ENCODE results near the gene PATZ1. TPM values are rescaled to one million over a fixed set of nuclear protein-coding genes. Genes with fewer than 3 reads are reported as not detected.

PATZ1 gene
- total and polyA plus RNA-seq, 9 of the 15 experiments (the other 6 are each of a cell fraction or from before 2014, with no cell fraction given) = 0.63 to 7.8 (median 4.2) TPM

DNA sequence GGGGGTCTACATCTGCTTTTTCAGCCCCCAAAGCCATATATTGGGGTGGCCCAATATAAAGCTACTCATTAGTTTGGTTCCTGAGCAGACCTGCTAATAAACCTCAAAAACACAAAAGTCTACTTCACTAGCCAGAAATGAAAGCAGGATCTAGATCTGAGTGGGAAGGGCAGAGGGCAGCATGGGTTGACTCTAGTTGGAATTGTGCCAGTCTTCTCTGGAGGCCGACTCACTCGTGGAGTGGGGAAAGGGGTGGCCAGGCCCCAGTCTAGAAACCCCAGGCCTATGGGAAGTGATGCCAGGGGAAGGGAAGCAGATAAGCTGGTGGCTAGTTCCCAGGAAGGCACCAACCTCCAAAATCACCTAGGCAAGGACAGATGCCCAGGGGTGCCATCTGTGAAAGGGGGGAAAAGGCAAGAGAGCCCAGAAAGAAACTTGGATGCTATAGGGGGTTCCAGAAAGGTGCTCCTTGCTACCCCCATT is 5.3 kb downstream of the PATZ1 start:
- CTCF ChIA-PET (ENCODE audit: low intra/inter-chr PET ratio) = no interaction called here
- no TSS peak for BruUV-seq (replicated peaks)
- Histone ChIP-seq H3K4me2 (ENCODE audit: insufficient read depth, low read length) (no peak overlapping the region), H4K20me1 (replicated peaks; ENCODE audit: control insufficient read depth, insufficient read depth, low read length) (no peaks in the 10 kb centered on the region), H3K79me2 (ENCODE audit: control insufficient read depth, insufficient read depth, low read length) (peaks cover 3% of the 10 kb centered on the region; the same call in 2 of the 3 replicates), H3K27ac (ENCODE audit: extremely low read depth, low read depth, low read length) (no peak overlapping the region), H3K9me3 (replicated peaks; ENCODE audit: control insufficient read depth, insufficient read depth, low read depth, low read length) (no peaks in the 10 kb centered on the region), H3K9me1 (ENCODE audit: control insufficient read depth, insufficient read depth, low read length) (no peaks in the 10 kb centered on the region), H2AFZ (ENCODE audit: low read depth, low read length) (no peak overlapping the region), H3K4me3 (no peak overlapping the region), H3K27me3 (ENCODE audit: control insufficient read depth in 2 of 2, insufficient read depth in 2 of 2, low read length in 2 of 2) (no peaks in the 10 kb centered on the region), H3K9ac (ENCODE audit: insufficient read depth in 1 of 2, low read depth in 2 of 2, low read length in 2 of 2) (no peak overlapping the region), H3K36me3 (ENCODE audit: control insufficient read depth, insufficient read depth, low read length) (peaks cover 31% of the 10 kb centered on the region; the same call in 2 of the 3 replicates), H3K4me1 (replicated peaks in 1 of 2; ENCODE audit: control insufficient read depth in 2 of 2, insufficient read depth in 2 of 2, low read length in 2 of 2) (peaks cover 2 to 29% of the 10 kb centered on the region in 2 experiments; a peak in 4 of 5 replicates)
- DNase-seq (ENCODE audit: extremely low read depth in 1 of 4, low spot score in 3 of 4) (no peak), FAIRE-seq (no peak), ATAC-seq (no peak)
- in situ Hi-C loops (cut with MboI) (no loop called here), intact Hi-C loops (cut with micrococcal nuclease) (no loop called here)
- TF ChIP-seq NFIC (IDR thresholded peaks at IDR 0.05) (0 out of 2 replicates have a peak, but pooled peaks have one; percentile 7), FOXJ2 (tag; IDR thresholded peaks at IDR 0.05) (no peak)
- POLR2A ChIA-PET = interaction anchor here (0.6 to 0.7 kb wide), 2 partner anchors 48 to 147 kb away, joined by 3 read pairs; partner anchors contain the start of gene PIK3IP1
- WGBS (ENCODE audit: insufficient coverage, low coverage, missing lambda C conversion rate) = 67% methylated on average over 2 of the region's 2 CpGs

DNA sequence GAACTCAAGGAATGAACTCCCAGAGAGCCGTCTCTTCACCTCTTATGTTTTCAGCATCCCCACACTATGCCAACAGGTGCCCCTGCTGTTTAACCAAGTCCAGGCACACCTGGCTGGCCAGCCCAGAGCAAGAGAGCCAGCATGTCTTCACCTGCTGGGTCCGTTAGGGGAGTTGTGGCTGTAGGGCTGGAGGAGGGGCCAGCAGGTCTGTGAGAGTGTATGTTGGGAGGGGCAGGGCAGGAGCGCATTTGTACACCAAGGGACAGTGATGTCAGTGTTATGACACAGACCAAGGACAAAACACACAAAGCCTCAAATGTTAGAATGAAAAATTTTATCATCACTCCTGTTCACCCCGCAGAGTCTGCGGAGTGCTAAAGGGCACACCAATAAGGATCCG is 5.8 kb downstream of the PATZ1 start:
- intact Hi-C loops (cut with micrococcal nuclease) = no loop called here
- H3K4me3 ChIP-seq = no peak overlapping the region
- H4K20me1 ChIP-seq (replicated peaks; ENCODE audit: control insufficient read depth, insufficient read depth, low read length) = no peaks in the 10 kb centered on the region
- ATAC-seq (no peak), DNase-seq (ENCODE audit: extremely low read depth in 1 of 4, low spot score in 3 of 4) (no peak), FAIRE-seq (no peak)
- H3K4me1 ChIP-seq (replicated peaks in 1 of 2; ENCODE audit: control insufficient read depth in 2 of 2, insufficient read depth in 2 of 2, low read length in 2 of 2) = peaks cover 2 to 25% of the 10 kb centered on the region in 2 experiments; a peak in 4 of 5 replicates
- H3K9ac ChIP-seq (ENCODE audit: insufficient read depth in 1 of 2, low read depth in 2 of 2, low read length in 2 of 2) = no peak overlapping the region
- no peaks in the 10 kb centered on the region for H3K9me3 ChIP-seq (replicated peaks; ENCODE audit: control insufficient read depth, insufficient read depth, low read depth, low read length)
- no peaks in the 10 kb centered on the region for H3K27me3 ChIP-seq (ENCODE audit: control insufficient read depth in 2 of 2, insufficient read depth in 2 of 2, low read length in 2 of 2)
- WGBS (ENCODE audit: insufficient coverage, low coverage, missing lambda C conversion rate) = 71% methylated on average over 6 of the region's 6 CpGs
- H3K4me2 ChIP-seq (ENCODE audit: insufficient read depth, low read length) = no peak overlapping the region
- POLR2A ChIA-PET = interaction anchor here (0.6 to 1.4 kb wide), 2 partner anchors 22 to 147 kb away, joined by 3 to 5 read pairs; no protein-coding TSS in a partner anchor
- CTCF ChIA-PET (ENCODE audit: low intra/inter-chr PET ratio) = no interaction called here
- peaks cover 3% of the 10 kb centered on the region; the same call in 2 of the 3 replicates for H3K79me2 ChIP-seq (ENCODE audit: control insufficient read depth, insufficient read depth, low read length)
- no peak overlapping the region for H2AFZ ChIP-seq (ENCODE audit: low read depth, low read length)
- peaks cover 36% of the 10 kb centered on the region; the same call in 2 of the 3 replicates for H3K36me3 ChIP-seq (ENCODE audit: control insufficient read depth, insufficient read depth, low read length)
- BruUV-seq (replicated peaks) = no TSS peak
- no peak overlapping the region for H3K27ac ChIP-seq (ENCODE audit: extremely low read depth, low read depth, low read length)
- H3K9me1 ChIP-seq (ENCODE audit: control insufficient read depth, insufficient read depth, low read length) = no peaks in the 10 kb centered on the region
- in situ Hi-C loops (cut with MboI) = no loop called here
- TF ChIP-seq KDM4B (IDR thresholded peaks at IDR 0.05; ENCODE audit: borderline replicate concordance in 2 of 2, low read depth in 1 of 2) = no peak
- no peak for TF ChIP-seq SOX6 (IDR thresholded peaks at IDR 0.05)
- no peak for TF ChIP-seq ZNF778 (CRISPR knock-in tag; IDR thresholded peaks at IDR 0.05)
- TF ChIP-seq ZNF699 (CRISPR knock-in tag; IDR thresholded peaks at IDR 0.05; ENCODE audit: insufficient replicate concordance) = no peak
- no peak for TF ChIP-seq POLR2B (IDR thresholded peaks at IDR 0.05; ENCODE audit: low read depth, partially characterized antibody)
- no peak for TF ChIP-seq HOXB6 (CRISPR knock-in tag; IDR thresholded peaks at IDR 0.05; ENCODE audit: borderline replicate concordance)
- TF ChIP-seq CCNT2 (IDR thresholded peaks at IDR 0.05; ENCODE audit: borderline replicate concordance, extremely low read depth, insufficient read length, low read depth, low read length) = no peak
- TF ChIP-seq GATA2 (CRISPR knock-in tag; IDR thresholded peaks at IDR 0.05) = no peak
- TF ChIP-seq, protein P1, sequence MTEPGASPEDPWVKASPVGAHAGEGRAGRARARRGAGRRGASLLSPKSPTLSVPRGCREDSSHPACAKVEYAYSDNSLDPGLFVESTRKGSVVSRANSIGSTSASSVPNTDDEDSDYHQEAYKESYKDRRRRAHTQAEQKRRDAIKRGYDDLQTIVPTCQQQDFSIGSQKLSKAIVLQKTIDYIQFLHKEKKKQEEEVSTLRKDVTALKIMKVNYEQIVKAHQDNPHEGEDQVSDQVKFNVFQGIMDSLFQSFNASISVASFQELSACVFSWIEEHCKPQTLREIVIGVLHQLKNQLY (CRISPR knock-in tag; conservative IDR thresholded peaks at IDR 0.05) = no peak
- TF ChIP-seq ZNF668 (CRISPR knock-in tag; IDR thresholded peaks at IDR 0.05) = no peak
- no peak for TF ChIP-seq ZC3H8 (IDR thresholded peaks at IDR 0.05)
- no peak for TF ChIP-seq ZBTB34 (CRISPR knock-in tag; IDR thresholded peaks at IDR 0.05)
- no peak for TF ChIP-seq ZNF77 (CRISPR knock-in tag; IDR thresholded peaks at IDR 0.05)

Measured in K562 (cell line).